H54 (cell line): ENCODE results near the gene PBXIP1.

ENCODE experiments used
- DNase-seq: peaks from one replicate; pipeline ENCODE4 v3.0.0; 2011; ENCODE audit warnings: low spot score, mixed read lengths; ENCODE audit not compliant: insufficient read length
- FAIRE-seq: peaks from 3 replicates; lab custom pipeline; 2011; peaks lifted over from hg19 to GRCh38; lab: Jason Lieb, UNC
- POLR2A ChIP-seq: IDR thresholded peaks from 2 replicates; pipeline ENCODE4 v1.6.1; 2011; ENCODE audit warnings: low read depth, mild to moderate bottlenecking, low read length

Gene PBXIP1

DNA sequence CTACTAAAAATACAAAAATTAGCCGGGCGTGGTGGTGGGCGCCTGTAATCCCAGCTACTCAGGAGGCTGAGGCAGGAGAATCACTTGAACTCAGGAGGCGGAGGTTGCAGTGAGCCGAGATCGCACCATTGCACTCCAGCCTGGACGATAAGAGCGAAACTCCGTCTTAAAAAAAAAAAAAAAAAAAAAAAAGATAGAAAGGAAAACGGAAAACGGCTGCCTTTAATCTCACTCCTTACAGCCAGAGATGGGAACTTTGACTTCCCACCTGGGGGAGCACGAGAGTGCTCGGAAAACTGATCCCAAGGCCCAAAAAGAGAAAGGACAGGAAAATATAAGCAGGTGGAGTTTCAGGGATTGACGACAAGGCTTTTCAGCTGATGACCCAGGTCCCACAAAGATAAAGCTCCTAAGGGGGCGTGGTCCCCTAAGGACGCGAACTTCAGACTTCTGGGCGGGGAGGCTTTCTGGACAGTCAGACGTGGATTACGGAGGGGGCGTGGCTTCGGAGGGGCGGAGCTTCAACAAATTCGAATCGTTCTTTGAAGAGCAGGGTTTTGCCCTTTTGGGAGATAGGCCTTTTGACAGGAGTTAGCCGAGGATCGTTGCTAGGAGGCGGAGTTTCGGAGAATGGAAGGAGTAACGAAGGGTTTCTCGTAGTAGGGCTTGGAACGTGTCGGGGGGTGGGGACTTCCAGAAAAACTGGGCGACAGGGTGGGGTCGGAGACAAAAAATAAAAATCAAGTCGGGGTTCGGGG lies 17.6 kb upstream of the PBXIP1 start:
- peak; percentile 58 for DNase-seq
- TF ChIP-seq POLR2A, result peak; percentile 53; the same call in 1 of the 2 replicates
- FAIRE-seq, result peak; percentile 33

- TF ChIP-seq POLR2A, result peak; percentile 38; the same call in 1 of the 2 replicates
- FAIRE-seq, result no peak
- peak; percentile 71 for DNase-seq
Observed at GRCh38 chr1:154972517-154973343, 16.8 kb upstream of the PBXIP1 start.

GRCh38 chr1:154972213-154972516 lies 16.3 kb upstream of the PBXIP1 start:
- no peak for TF ChIP-seq POLR2A
- FAIRE-seq, result no peak

GRCh38 chr1:154971341-154971998 lies 15.6 kb upstream of the PBXIP1 start:
- no peak for DNase-seq
- no peak for FAIRE-seq
- TF ChIP-seq POLR2A, result no peak

More at GRCh38 chr1:154972213-154972516, 16.3 kb upstream of the PBXIP1 start:
- no peak for DNase-seq

GRCh38 chr1:154970631-154971340 lies 14.9 kb upstream of the PBXIP1 start, which contains the start of gene SHC1:
Gene SHC1, minus strand, starts transcription at chr1:154970747. Its CDS starts 221 bp downstream, at chr1:154970526.
- peak; percentile 96 for TF ChIP-seq POLR2A
- peak; percentile 90 for DNase-seq
- FAIRE-seq, result no peak

DNA sequence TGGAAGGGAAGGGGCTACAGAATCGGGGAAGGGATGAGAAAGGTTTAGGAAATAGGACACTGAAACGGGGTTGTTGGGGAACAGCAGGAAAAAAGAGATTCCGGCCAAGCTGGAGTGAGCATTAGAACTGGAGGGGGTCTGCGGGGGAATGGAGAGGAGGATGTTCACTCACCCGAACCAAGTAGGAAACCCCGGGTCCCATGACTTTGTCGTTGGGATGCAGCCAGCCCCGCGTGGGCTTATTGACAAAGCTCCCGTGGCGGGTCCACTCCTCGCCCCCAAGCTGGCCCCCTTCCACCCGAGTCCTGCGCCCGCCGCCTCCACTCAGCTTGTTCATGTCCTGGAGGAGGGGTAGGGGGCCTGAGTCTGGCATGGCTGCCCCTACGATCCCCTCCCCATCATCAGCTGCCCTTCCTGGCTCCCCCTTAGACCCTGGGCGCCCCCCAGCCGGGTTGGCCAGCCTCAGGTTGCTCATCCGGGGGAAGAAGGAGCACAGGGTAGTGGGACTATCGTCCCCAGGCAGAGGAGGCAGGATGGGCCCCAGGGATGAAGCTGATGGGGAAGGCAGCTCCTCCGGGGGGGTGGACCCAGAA lies 14.1 kb upstream of the PBXIP1 start:
- no peak for FAIRE-seq
- TF ChIP-seq POLR2A, result no peak; the same call in 1 of the 2 replicates
- DNase-seq, result no peak

DNA sequence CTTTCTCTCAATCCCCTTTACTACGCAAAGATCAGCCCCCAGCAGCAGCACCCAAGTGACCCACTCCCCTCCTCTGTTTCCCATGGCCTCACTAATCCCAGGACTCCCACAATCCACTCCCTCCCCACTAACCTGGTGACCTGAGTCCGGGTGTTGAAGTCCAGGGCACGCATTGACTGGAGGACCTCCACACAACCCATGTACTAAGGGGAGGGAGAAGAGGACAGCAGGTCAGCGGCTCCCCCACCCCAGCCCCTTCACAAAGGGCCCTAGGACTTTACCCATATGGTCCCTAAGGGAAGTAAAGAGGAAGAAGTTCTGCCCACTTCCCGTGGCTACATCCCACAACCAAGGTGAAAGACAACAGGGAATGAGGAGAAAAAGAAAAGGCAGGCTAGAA lies 13.3 kb upstream of the PBXIP1 start:
- 0 out of 2 replicates have a peak, but pooled peaks have one; percentile 6 for TF ChIP-seq POLR2A
- DNase-seq (no peak), FAIRE-seq (no peak)

DNA sequence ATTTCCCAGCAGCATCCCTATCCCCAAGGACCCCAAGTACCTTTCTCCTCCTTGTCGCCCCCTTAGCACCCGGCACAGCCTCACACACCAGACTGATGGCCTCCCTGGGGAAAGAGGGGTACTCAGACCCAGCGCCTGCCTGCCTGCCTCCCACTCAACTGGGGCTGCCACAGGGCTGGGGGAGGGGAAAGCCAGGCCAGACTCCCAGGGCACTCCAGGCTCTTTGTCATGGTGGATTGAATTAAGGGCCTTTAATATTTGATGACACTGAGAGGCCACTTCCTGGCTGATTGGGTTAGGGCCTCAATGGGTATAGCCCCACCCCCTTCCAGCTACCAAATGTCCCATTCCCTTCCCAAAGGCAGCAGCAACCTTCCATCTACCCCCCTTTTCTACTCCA lies 12.8 kb upstream of the PBXIP1 start:
- no peak for DNase-seq
- no peak for FAIRE-seq
- TF ChIP-seq POLR2A, result no peak

GRCh38 chr1:154967331-154967950 lies 11.5 kb upstream of the PBXIP1 start:
- DNase-seq (no peak), FAIRE-seq (no peak)
- TF ChIP-seq POLR2A, result no peak

- no peak for TF ChIP-seq POLR2A
Observed at GRCh38 chr1:154966111-154966510, 10.2 kb upstream of the PBXIP1 start.

DNA sequence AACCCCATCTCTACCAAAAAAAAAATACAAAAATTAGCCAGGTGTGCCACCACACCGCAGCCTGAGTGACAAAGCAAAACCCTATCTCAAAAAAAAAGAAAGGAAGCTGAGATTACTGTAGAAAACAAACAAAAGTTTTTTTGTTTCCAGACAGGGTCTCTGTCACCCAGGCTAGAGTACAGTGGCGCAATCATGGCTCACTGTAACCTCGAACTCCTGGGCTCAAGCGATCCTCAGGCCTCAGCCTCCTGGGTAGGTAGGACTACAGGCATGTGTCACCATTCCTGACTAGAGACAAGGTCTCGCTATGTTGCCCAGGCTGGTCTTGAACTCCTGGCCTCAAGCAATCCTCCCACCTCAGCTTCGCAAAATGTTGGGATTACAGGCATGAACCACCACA lies 8.5 kb upstream of the PBXIP1 start:
- TF ChIP-seq POLR2A, result no peak
- FAIRE-seq, result no peak
- DNase-seq, result no peak

More at GRCh38 chr1:154966111-154966510, 10.2 kb upstream of the PBXIP1 start:
- FAIRE-seq (no peak), DNase-seq (no peak)

GRCh38 chr1:154963643-154964042 lies 7.7 kb upstream of the PBXIP1 start:
- TF ChIP-seq POLR2A, result no peak
- no peak for FAIRE-seq
- no peak for DNase-seq
